Fibroblast of skin of scalp (primary cell): ENCODE data around the gene PPAN. TPM values are rescaled to one million over a fixed set of nuclear protein-coding genes. Genes with fewer than 3 reads are reported as not detected.

Experiments
- DNase-seq: peaks from one replicate; pipeline ENCODE4 v3.0.0-alpha.2; 2013
- polyA plus RNA-seq, 2 experiments: library from polyadenylated mRNA; unstranded; fragments of 120-200 nt; gene quantifications; one replicate each; pipeline ENCODE4 v1.2.1, GENCODE V29; 2013; ENCODE audit not compliant: insufficient read length in 2 of 2

PPAN gene, protein sequence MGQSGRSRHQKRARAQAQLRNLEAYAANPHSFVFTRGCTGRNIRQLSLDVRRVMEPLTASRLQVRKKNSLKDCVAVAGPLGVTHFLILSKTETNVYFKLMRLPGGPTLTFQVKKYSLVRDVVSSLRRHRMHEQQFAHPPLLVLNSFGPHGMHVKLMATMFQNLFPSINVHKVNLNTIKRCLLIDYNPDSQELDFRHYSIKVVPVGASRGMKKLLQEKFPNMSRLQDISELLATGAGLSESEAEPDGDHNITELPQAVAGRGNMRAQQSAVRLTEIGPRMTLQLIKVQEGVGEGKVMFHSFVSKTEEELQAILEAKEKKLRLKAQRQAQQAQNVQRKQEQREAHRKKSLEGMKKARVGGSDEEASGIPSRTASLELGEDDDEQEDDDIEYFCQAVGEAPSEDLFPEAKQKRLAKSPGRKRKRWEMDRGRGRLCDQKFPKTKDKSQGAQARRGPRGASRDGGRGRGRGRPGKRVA
- 41.7 TPM for polyA plus RNA-seq (2013, experiment 1 of 2; ENCODE audit: insufficient read length)
- polyA plus RNA-seq (2013, experiment 2 of 2; ENCODE audit: insufficient read length): 39.9 TPM

DNA sequence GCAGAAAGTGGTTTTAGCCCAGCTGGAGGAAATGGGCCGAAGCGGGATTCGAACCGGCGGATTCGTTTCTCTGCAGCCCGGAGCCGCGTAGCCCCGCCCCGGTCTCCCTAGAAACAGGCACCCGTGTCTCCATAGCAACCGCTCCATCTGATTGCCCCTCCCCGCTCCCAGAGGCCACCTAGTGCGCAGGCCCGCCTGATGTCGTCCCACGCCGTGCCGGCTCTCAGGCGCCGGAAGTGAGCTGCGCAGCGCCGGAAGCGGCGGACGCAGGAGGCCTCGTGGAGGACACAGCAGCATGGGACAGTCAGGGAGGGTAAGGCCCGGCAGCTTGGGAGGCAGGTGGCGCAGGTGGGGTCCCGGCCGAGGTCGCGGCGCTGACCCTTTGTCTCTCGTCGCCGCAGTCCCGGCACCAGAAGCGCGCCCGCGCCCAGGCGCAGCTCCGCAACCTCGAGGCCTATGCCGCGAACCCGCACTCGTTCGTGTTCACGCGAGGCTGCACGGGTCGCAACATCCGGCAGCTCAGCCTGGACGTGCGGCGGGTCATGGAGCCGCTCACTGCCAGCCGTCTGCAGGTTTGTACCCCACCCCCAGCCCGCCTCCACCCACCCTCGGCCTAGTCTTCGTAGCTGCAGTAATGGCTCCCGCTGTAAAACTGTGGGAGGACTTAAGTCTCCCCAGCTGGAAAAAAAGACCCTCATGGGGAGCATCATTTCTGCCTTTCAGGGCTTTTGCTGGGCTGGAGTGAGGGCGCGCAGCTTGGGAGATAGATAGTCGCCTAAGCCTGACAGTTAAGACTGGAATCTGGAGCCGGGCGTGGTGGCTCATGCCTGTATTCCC, at the start of gene PPAN:
Gene PPAN, plus strand, starts transcription at position 263 of the 837 bp plus-strand sequence. Its CDS starts 33 bp downstream, at position 296.
- peak; percentile 99 for DNase-seq

DNA sequence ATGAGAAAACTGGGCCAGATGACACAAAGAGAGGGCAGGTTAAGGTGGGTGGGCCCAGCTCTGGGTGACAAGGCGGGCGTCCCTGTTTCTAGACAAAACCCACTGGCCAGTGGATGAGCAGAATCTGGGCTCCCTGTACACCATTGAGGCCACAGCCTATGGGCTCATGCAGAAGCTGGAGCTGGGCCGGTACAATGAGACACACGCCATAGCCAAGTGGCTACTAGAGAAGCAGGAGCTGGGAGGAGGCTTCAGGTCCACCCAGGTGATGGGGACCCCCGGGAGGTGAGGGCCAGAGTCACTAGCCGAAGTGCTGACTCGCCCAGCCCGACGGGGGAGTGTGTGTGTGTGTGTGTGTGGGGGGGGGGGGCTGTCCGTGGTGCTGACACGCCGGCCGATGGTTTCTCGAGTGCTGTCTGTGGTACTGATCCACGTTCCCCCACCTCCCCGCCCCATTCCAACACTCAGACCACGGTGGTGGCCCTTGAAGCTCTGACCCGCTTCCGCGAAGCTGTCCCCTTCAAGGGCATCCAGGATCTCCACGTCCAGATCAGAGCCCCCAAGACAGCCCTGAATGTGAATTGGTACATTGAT, 44.3 kb upstream of the PPAN start:
- DNase-seq: no peak

DNA sequence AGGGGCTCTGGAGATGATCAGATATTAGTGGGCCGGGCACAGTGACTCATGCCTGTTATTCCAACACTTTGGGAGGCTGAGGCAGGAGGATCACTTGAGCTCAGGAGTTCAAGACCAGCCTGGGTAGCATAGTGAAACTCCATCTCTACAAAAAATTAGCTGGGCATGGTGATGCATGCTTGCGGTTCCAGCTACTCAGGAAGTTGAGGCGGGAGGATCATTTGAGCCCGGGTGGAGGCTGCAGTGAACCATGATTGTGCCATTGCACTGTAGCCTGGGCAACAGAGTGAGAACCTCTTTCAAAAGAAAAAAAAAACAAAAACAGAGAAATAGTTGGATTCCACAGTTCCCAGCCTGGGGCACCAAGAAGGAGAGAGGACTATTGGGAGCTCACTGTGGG, 38.0 kb upstream of the PPAN start:
- DNase-seq: no peak

DNA sequence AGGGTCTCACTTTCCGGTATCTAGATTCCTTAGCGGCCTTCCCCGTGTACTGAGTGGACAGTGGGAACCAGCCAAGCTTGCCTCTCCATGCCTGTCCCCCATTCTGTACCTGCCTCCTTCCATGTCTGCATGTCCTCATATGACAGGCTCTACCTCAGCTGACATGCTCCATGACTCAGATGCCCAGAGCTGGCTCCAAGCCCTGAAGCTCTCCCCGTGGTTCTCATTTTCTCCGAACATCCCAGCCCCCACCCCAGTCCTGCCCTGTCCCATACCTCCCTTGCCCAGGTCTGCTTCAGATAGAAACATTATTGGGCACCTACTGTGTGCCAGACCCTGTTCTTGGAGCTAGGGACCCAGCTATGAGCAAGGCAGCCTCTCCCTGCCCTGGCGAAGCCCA, 37.1 kb upstream of the PPAN start:
- DNase-seq: no peak

DNA sequence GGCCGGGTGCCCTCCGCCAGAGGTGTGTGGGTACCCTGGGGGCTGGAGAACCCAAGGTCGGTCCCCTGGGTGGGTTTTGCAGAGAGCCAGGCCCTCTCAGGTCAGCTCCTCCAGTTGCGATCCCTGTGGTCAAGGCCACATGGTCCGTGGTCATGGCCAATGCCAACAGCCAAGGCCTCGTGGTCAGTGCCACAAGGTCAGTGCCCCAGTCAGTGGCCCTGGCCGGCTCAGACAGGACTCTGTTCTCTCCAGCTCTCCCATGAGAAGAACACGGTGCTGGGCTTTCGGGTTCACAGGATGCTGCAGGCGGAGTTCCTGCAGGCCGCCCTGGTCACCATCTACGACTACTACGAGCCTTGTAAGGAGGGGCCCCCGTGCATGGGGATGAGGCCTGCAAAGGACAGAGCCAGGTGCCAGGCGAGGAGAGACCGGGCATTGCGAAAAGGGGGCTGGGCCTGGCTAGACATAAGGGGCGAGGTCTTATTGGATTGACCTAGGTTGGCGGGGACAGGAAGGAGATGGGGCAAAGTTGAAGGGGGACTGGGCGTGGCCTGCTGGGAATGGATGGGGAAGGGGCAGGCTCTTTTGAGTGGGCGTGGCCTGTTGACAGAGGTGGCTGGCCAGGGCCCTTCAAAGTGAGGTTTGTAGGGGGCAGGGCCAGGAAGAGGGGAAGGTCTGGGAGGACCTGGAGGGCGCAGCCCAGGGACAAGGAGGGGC, 35.3 kb upstream of the PPAN start:
- DNase-seq: no peak

DNA sequence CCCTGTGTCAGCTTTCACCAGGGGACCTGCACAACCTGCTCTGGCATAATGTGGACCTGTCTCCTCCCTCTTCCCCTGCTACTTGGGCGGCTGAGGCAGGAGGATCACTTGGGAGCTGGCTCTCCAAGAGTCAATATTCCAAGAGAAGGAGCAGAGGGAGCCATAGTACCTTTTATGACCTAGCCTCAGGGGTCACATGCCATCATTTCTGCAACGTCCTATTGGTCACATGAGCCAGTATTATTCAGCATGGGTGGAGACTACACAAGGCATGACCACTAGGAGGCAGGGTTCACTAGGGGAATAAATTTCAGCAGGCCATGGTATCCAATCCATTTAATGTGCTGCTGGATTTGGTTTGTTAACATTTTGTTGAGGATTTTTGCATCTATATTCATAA, 32.0 kb upstream of the PPAN start:
- DNase-seq: peak; percentile 30

DNA sequence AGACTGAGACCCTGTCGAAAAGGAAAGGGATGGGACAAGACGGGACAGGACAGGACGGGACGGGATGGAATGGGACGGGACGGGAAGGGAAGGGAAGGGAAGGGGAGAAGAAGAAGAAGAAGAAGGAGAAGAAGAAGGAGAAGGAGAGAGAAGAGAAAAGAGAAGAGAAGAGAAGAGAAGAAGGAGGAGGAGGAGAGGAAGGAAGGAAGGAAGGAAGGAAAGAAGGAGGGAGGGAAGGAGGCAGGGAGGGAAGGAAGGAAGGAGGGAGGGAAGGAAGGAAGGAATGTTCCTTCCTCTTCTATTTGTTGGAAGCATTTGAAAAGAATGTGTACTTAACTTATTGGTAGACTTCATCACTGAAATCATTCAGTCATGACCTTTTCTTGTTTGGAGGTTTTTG, 29.6 kb upstream of the PPAN start:
- no peak for DNase-seq

DNA sequence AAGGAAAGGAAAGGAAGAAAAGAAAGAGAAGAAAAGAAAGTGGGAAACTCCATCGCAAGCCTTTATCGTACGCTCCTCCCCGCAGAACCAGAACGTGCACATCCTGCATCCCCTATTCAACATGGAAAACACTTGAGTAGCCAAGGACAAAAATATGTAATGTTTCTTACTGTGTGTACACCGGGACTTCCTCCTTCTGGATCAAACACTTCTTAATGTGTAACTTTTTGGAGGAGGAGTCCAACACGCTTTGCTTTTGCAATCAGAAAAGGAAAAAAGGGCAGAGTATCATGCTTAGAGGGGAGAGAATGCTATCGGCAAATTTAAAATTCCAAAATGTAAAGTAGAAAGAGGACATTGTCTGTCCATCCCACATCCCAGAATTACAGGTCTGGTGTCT, 27.8 kb upstream of the PPAN start:
- no peak for DNase-seq

DNA sequence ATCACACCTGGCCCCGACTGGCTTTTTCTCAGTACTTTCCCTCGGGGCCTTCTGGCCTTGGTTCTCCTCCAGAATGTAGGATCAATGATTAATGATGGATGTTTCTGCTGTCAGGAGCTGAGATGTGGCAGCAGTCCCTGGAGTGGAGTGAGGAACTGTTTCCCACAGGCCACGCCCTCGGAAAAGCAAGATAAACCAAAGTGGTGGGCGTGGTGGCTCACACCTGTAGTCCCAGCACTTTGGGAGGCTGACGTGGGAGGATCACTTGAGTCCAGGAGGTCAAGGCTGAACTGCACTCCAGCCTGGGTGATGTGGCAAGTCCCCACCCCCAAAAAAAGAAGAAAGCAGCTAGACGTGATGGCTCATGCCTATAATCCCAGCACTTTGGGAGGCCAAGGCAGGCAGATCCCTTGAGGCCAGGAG, 27.1 kb upstream of the PPAN start:
- no peak for DNase-seq

DNA sequence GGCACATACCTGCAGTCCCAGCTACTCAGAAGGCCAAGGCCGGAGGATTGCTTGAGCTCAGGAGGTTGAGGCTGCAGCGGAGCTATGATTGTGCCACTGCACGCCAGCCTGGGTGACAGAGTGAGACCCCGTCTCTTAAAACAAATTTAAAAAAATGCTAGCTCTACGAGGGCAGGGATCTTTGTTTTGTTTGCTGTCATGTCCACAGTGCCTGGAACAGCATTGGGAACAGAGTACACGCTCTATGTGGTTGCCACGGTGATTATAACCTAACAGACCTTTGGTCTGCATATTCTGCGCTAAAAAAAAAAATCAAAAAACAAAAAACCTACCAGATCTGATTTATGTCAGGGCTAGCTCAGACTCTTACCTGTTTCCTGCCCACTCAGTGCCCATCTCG, 22.3 kb upstream of the PPAN start:
- no peak for DNase-seq

DNA sequence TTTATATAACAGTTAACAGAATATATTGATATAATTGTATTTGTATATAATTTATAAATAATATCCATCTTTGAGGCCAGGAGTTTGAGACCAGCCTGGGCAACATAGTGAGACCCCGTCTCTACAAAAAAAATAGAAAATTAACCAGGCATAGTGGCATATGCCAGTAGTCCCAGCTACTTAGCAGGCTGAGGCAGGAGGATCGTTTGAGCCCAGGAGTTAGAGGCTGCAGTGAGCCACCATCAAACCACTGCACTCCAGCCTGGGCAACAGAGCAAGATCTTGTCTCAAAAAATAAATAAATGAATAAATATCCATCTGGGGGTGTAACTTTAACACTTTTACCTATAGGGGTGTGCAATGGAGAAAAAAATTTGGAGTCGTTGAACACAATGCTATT, 21.4 kb upstream of the PPAN start:
- no peak for DNase-seq

DNA sequence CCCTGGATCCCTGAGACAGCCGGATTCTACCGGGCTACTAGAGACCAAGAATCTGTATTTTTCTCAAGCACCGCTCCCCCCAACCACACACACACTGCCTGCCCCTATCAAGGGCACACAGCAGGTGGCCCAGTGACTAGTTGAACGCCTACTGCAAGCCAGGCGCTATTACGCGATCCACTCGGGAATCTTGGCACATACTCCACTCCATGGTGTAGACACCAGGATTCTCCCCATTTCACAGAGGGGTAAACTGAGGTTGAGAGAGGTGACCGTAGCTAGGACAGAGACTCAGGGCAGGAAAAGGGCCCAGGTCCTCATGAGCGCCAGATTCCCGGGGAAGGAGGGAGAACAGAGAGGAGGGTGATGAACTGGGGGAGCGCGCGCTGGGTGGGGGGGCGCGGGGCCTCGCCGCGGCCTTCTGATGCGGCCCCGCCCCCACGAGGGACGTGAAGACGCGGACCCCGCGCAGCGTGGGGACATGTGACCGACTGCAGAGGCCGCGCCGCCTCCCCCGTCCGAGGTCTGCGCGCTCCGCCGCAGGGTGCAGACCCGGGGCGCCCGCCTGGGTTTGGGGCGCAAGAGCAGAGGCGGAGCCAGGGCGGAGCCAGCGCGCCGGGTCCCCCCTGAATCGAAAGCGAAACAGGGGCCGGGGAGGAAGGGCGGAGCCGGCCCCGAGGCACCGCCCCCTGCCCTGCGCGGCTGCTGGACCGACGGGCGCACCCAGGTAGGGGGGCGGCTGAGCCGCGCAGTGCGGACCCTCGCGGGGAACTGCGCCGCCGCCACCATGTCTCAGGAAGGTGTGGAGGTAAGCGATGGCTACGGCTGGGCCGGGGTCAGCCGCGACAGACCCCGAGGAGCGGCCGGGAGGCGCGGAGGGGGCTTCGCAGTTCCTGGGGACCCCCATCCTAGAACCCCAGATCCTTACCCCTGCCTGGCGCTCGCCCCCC, 20.2 kb upstream of the PPAN start, which contains the start of gene SHFL:
Gene SHFL, plus strand, starts transcription at position 677 of the 950 bp plus-strand sequence. Its CDS starts 111 bp downstream, at position 788.
- DNase-seq: peak; percentile 63

DNA sequence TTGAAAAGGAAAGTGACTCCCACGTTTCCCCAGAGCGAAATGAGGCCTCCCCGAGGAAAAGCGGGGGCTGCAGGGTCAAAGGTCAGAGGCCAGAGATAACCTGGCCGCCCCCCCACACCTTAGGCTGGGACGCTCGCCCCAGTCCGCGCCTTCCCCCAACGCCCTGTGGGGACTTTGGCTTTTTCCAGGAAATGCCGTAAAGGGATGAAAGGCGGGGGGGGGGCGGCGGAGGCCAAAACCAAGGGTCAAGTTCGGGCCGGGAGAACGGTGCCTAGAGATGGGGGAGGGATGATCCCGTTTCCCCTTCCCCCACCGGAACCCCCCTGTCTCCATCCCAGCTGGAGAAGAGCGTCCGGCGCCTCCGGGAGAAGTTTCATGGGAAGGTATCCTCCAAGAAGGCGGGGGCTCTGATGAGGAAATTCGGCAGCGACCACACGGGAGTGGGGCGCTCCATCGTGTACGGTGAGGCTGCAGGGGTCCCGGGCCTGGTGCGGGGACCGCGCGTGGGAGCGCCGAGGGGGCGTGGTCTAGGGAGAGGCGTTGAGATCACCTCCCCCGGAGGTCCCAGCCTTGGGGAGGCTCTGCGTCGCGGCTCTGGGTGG, 19.5 kb upstream of the PPAN start:
- DNase-seq: no peak

DNA sequence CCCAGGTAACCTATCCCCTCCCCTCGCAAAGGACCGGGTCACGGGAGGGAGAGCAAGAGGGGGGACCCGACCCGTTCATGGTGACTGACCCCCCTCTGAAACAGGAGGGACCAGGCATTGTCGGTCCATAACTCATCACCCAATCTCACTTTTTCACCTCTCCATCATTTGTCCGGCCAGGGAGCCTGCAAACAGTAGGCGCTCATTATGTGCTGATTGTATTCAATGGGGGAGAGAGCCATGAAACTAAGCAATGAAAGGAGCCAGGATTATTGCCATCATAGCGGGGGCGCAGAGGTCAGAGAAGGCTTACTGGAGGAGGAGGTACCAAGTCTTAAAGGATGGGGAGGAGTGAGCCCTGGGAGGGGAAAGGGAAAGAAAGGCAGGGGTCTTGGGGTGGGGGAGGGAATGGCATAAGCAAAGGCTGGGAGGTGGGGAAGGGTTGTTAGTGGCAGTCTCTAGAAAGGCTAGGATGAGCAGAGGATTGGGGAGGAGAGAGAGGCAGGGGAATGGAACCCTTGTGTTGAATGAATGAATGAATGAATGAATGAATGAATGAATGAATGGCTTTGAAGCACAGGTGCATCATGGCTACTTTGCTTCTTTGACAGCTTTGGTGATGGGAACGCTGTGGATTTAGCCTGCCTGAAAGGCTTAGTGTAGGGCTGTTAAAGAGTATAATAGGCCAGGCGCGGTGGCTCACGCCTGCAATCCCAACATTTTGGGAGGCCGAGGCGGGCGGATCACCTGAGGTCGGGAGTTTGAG, 18.7 kb upstream of the PPAN start:
- no peak for DNase-seq

DNA sequence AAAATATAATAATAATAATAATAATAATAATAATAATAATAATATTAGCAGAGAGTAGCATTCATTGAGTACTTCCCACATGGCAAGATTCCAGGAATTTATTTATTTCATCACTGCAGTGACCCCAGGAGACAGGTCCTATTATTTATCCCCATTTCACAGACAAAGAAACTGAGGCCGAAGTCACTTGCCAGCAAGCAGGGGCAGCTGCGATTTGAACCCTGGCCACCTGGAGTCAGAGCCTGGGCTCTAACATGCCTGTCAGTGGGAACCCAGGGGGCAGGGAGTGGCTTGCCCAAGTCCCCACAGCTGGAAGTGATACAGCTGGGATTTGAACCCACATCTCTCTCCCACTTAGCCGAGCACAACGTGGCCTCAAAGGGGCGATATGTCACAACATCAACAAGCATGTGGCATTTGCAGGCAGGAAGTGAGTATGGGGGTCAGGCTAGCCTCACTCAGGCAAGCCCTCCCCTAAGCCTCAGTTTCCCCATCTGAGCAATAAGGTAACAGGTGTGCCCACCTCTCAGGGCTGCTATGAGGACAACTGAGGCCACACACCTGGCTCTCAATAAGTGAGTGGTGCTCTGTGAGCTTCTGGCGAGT, 17.1 kb upstream of the PPAN start:
- DNase-seq: no peak

DNA sequence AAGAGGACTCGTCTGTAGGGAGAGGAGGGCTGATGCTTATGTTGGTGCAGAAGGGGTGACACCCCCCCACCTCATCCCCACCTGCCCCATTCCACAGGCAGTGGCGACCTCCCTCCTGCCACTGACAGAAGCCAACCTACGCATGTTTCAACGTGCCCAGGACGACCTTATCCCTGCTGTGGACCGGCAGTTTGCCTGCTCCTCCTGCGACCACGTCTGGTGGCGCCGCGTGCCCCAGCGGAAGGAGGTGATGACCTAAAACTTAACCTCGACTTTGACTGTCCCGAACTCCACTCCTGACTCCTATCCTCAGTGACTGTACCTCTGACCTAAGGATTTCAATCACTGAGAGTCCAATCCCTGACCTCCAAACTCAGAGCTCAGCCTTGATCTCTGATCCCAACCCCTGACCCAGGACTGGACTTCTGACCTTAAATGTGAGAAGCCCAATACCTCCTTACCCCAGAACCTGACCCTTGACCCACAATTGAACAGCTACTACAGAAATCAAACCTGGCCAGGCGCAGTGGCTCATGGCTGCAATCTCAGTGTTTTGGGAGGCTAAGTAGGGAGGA, 16.3 kb upstream of the PPAN start:
- no peak for DNase-seq

DNA sequence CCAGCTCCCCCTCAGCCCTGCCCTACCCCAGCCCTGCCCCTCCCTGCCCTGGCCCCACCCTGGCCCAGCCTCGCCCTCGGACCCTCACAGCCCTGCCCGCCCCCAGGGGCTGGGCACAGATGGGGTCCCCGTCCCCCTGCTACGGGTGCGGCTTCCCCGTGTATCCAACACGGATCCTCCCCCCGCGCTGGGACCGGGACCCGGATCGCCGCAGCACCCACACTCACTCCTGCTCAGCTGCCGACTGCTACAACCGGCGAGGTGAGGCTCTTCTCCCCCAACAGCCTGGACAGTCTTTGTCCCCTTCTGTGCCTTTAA, 14.8 kb upstream of the PPAN start:
- no peak for DNase-seq

DNA sequence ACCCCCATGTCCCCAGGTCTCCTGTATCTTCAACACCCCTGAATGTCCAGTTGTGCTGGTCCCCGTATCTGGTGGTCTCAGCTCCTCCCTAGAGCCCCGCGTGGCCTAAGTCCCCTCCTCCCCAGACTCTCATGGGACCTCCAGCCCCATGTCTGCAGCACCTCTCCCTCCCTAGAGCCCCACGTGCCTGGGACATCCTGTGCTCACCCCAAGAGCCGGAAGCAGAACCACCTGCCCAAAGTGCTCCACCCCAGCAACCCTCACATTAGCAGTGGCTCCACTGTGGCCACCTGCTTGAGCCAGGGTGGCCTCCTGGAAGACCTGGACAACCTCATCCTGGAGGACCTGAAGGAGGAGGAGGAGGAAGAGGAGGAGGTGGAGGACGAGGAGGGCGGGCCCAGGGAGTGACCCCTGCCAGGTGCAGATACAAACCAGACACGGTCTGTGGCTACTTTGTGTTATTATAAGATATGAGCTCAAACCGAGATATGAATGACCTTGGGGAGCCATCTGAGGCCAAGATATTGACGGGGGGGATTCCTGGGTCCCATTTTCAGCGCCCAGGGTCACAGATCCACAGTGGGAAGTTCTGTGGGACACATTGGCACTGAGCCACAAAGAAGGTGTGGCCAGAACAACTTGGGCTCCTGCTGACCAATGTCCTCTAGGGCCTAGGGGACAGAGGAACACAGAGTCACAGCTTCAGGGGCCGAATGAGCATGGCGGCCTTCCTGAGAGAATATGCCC, 14.1 kb upstream of the PPAN start:
- no peak for DNase-seq
